ENCODE measurements around the gene GALNT16.

GALNT16 gene

GRCh38 chr14:69346710-69347109, 86.8 kb downstream of the GALNT16 start:
- H3K4me3 ChIP-seq (replicated peaks; ENCODE audit: low read depth, low read length): no peak overlapping the region
- peak; percentile 22 for DNase-seq (ENCODE audit: low read depth)
- TF ChIP-seq, protein P1, sequence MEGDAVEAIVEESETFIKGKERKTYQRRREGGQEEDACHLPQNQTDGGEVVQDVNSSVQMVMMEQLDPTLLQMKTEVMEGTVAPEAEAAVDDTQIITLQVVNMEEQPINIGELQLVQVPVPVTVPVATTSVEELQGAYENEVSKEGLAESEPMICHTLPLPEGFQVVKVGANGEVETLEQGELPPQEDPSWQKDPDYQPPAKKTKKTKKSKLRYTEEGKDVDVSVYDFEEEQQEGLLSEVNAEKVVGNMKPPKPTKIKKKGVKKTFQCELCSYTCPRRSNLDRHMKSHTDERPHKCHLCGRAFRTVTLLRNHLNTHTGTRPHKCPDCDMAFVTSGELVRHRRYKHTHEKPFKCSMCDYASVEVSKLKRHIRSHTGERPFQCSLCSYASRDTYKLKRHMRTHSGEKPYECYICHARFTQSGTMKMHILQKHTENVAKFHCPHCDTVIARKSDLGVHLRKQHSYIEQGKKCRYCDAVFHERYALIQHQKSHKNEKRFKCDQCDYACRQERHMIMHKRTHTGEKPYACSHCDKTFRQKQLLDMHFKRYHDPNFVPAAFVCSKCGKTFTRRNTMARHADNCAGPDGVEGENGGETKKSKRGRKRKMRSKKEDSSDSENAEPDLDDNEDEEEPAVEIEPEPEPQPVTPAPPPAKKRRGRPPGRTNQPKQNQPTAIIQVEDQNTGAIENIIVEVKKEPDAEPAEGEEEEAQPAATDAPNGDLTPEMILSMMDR (IDR thresholded peaks at IDR 0.05; ENCODE audit: low read length, missing control alignments): peak; percentile 71

DNA sequence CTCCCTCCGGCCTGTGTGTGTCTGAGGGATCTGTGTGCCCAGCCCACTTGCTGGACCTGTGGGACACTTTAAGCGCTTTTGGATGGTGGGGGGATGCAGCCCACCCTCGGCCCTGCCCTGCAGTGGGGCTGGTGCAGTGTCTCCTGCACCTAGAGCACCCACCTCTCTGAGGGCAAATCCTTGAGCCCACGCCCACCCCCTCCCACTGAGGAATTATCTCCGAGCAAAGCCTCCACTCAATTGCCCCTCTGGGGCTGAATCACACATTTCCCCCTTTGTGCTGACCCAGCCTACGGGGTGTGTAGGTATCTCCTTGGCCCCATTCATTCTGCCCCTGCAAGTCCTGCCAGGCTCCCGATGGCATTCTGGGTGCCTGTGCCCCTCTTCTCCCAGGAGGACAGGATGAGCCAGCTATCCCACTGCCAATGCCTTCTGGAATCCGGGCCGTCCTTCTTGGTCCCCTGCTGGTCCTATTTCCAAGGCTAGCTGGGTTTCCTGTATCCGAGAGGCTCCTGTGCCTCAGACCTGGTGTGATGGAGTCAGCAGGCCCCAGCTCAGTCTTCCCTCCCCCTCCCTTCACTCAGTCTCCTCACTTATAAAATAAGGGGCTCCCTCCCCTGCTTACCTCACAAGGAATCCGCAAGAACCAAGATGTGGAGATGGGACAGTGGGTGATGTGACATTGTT, 89.3 kb downstream of the GALNT16 start:
- no peak overlapping the region for H3K4me3 ChIP-seq (replicated peaks; ENCODE audit: low read depth, low read length)
- no peak for DNase-seq (ENCODE audit: low read depth)
- TF ChIP-seq, protein P1 (IDR thresholded peaks at IDR 0.05; ENCODE audit: low read length, missing control alignments): no peak

DNA sequence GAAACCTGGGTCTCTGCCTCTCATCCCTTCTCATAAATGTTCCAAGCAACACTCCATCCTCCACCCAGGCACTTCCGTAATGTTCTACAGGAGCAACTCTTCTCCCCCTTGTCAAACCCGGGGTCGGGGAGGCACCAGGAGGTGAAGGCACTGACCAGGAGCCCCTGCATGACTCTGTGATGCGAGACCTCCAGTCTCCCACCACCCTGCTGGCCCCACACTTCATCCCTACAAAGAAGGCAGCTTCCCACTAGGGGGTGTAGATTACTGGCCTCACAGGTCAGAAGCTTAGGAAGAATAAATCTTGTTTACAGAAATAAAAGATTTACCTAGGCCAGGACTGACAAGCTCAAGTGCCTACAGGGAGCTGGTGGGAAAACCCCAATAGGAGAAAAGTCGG, 90.9 kb downstream of the GALNT16 start:
- H3K4me3 ChIP-seq (replicated peaks; ENCODE audit: low read depth, low read length): no peak overlapping the region
- no peak for DNase-seq (ENCODE audit: low read depth)
- TF ChIP-seq, protein P1 (IDR thresholded peaks at IDR 0.05; ENCODE audit: low read length, missing control alignments): no peak

- TF ChIP-seq, protein P1 (IDR thresholded peaks at IDR 0.05; ENCODE audit: low read length, missing control alignments): no peak
- no peak overlapping the region for H3K4me3 ChIP-seq (replicated peaks; ENCODE audit: low read depth, low read length)
- no peak for DNase-seq (ENCODE audit: low read depth)
Observed at GRCh38 chr14:69351385-69351784, 91.4 kb downstream of the GALNT16 start.

DNA sequence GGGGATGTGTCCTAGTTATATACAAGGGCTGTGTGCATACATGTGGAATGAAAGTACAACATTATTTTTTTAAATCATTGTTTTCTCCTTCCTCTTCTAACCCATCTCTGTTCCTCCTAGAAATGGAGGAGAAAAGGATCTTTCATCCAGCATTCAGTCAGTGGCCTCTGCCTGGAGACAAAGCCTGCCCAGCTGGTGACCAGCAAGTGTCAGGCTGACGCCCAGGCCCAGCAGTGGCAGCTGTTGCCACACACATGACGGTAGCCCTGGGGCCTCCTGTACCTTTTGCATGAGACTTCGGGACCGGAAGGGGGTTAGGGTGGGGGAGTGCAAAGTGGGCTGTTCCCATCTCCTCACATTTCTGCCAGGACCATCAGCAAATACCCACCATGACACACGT, 92.0 kb downstream of the GALNT16 start:
- TF ChIP-seq, protein P1 (IDR thresholded peaks at IDR 0.05; ENCODE audit: low read length, missing control alignments): no peak
- DNase-seq (ENCODE audit: low read depth): no peak
- H3K4me3 ChIP-seq (replicated peaks; ENCODE audit: low read depth, low read length): no peak overlapping the region

- TF ChIP-seq, protein P1 (IDR thresholded peaks at IDR 0.05; ENCODE audit: low read length, missing control alignments): no peak
- no peak overlapping the region for H3K4me3 ChIP-seq (replicated peaks; ENCODE audit: low read depth, low read length)
- DNase-seq (ENCODE audit: low read depth): no peak
Observed at GRCh38 chr14:69353168-69353567, 93.2 kb downstream of the GALNT16 start.

Measured in fibroblast of pulmonary artery (primary cell).